Measurements from ENCODE around the gene PEX11G. TPM values are rescaled to one million over a fixed set of nuclear protein-coding genes. Genes with fewer than 3 reads are reported as not detected.

Gene PEX11G
- total RNA-seq, 1 experiment from 2014 or later = 3.9 TPM

- no peak overlapping the region for H3K27ac Mint-ChIP-seq (ENCODE audit: unreplicated experiment)
- H3K4me1 ChIP-seq = peaks cover 41% of the 10 kb centered on the region
- 0 out of 2 replicates have a peak, but pooled peaks cover 1% of the 10 kb centered on the region for H3K36me3 ChIP-seq (ENCODE audit: control insufficient read depth, insufficient read depth, low read length)
- TF ChIP-seq CTCF (IDR thresholded peaks at IDR 0.05; ENCODE audit: insufficient read depth in 1 of 2, low read depth in 1 of 2, low read length in 1 of 2, severe bottlenecking in 1 of 2, unreplicated experiment in 1 of 2) = no peak
- H3K4me1 Mint-ChIP-seq (ENCODE audit: low read depth, unreplicated experiment) = peaks cover 8% of the 10 kb centered on the region
- DNase-seq = no peak
- ChIA-PET POLR2A (no interaction called here), CTCF (no interaction called here)
- no peaks in the 10 kb centered on the region for H3K27me3 ChIP-seq (replicated peaks; ENCODE audit: control insufficient read depth, insufficient read depth, low read length)
- no peak overlapping the region for H3K4me3 ChIP-seq (ENCODE audit: low read depth, low read length)
- H3K4me3 Mint-ChIP-seq (ENCODE audit: unreplicated experiment) = no peak overlapping the region
- no peaks in the 10 kb centered on the region for H3K9me3 ChIP-seq
- peaks cover 27% of the 10 kb centered on the region for H3K36me3 Mint-ChIP-seq (ENCODE audit: insufficient read depth, unreplicated experiment)
- intact Hi-C loops (cut with micrococcal nuclease; ENCODE audit: unreplicated experiment) = no loop called here
- no peaks in the 10 kb centered on the region for H3K27me3 Mint-ChIP-seq (ENCODE audit: insufficient read depth, unreplicated experiment)
- no TSS peak for BruUV-seq (replicated peaks)
- H3K9me3 Mint-ChIP-seq (ENCODE audit: unreplicated experiment) = no peaks in the 10 kb centered on the region
These were observed 59.1 kb downstream of the PEX11G start for GRCh38 chr19:7429638-7430282.

- DNase-seq = peak in 1 of 2 experiments; percentile 67
- no peak for TF ChIP-seq CTCF (IDR thresholded peaks at IDR 0.05; ENCODE audit: insufficient read depth in 1 of 2, low read depth in 1 of 2, low read length in 1 of 2, severe bottlenecking in 1 of 2, unreplicated experiment in 1 of 2)
- Histone ChIP-seq H3K4me3 (ENCODE audit: low read depth, low read length) (no peak overlapping the region), H3K4me1 (peaks cover 51% of the 10 kb centered on the region), H3K36me3 (ENCODE audit: control insufficient read depth, insufficient read depth, low read length) (no peaks in the 10 kb centered on the region), H3K27me3 (replicated peaks; ENCODE audit: control insufficient read depth, insufficient read depth, low read length) (no peaks in the 10 kb centered on the region), H3K9me3 (no peaks in the 10 kb centered on the region)
- peak overlapping the region; percentile 29 for H3K4me3 Mint-ChIP-seq (ENCODE audit: unreplicated experiment)
- H3K36me3 Mint-ChIP-seq (ENCODE audit: insufficient read depth, unreplicated experiment) = peaks cover 23% of the 10 kb centered on the region
- no peaks in the 10 kb centered on the region for H3K27me3 Mint-ChIP-seq (ENCODE audit: insufficient read depth, unreplicated experiment)
- no TSS peak for BruUV-seq (replicated peaks)
- intact Hi-C loops (cut with micrococcal nuclease; ENCODE audit: unreplicated experiment) = no loop called here
- ChIA-PET POLR2A (interaction anchor here (0.5 kb wide), 1 partner anchor 20 kb away, joined by 3 read pairs; no protein-coding TSS in a partner anchor), CTCF (no interaction called here)
- H3K4me1 Mint-ChIP-seq (ENCODE audit: low read depth, unreplicated experiment) = peaks cover 8% of the 10 kb centered on the region
- H3K9me3 Mint-ChIP-seq (ENCODE audit: unreplicated experiment) = no peaks in the 10 kb centered on the region
- peak overlapping the region; percentile 77 for H3K27ac Mint-ChIP-seq (ENCODE audit: unreplicated experiment)
These were observed 60.2 kb downstream of the PEX11G start for GRCh38 chr19:7428651-7429113.

GRCh38 chr19:7427944-7428343 lies 60.9 kb downstream of the PEX11G start:
- H3K9me3 ChIP-seq = no peaks in the 10 kb centered on the region
- no peak overlapping the region for H3K4me3 Mint-ChIP-seq (ENCODE audit: unreplicated experiment)
- H3K36me3 ChIP-seq (ENCODE audit: control insufficient read depth, insufficient read depth, low read length) = no peaks in the 10 kb centered on the region
- no peaks in the 10 kb centered on the region for H3K27me3 Mint-ChIP-seq (ENCODE audit: insufficient read depth, unreplicated experiment)
- H3K27me3 ChIP-seq (replicated peaks; ENCODE audit: control insufficient read depth, insufficient read depth, low read length) = no peaks in the 10 kb centered on the region
- intact Hi-C loops (cut with micrococcal nuclease; ENCODE audit: unreplicated experiment) = no loop called here
- CTCF ChIA-PET = no interaction called here
- no peak for TF ChIP-seq CTCF (IDR thresholded peaks at IDR 0.05; ENCODE audit: insufficient read depth in 1 of 2, low read depth in 1 of 2, low read length in 1 of 2, severe bottlenecking in 1 of 2, unreplicated experiment in 1 of 2)
- H3K27ac Mint-ChIP-seq (ENCODE audit: unreplicated experiment) = no peak overlapping the region
- H3K4me1 Mint-ChIP-seq (ENCODE audit: low read depth, unreplicated experiment) = peaks cover 8% of the 10 kb centered on the region
- no peak overlapping the region for H3K4me3 ChIP-seq (ENCODE audit: low read depth, low read length)
- BruUV-seq (replicated peaks) = no TSS peak
- no peaks in the 10 kb centered on the region for H3K9me3 Mint-ChIP-seq (ENCODE audit: unreplicated experiment)
- POLR2A ChIA-PET = interaction anchor here (0.5 kb wide), 1 partner anchor 30 kb away, joined by 10 read pairs; no protein-coding TSS in a partner anchor
- H3K4me1 ChIP-seq = peaks cover 56% of the 10 kb centered on the region
- peaks cover 23% of the 10 kb centered on the region for H3K36me3 Mint-ChIP-seq (ENCODE audit: insufficient read depth, unreplicated experiment)
- no peak for DNase-seq

All from Caco-2 (cell line).